ENCODE measurements around the gene GPR179.

DNA sequence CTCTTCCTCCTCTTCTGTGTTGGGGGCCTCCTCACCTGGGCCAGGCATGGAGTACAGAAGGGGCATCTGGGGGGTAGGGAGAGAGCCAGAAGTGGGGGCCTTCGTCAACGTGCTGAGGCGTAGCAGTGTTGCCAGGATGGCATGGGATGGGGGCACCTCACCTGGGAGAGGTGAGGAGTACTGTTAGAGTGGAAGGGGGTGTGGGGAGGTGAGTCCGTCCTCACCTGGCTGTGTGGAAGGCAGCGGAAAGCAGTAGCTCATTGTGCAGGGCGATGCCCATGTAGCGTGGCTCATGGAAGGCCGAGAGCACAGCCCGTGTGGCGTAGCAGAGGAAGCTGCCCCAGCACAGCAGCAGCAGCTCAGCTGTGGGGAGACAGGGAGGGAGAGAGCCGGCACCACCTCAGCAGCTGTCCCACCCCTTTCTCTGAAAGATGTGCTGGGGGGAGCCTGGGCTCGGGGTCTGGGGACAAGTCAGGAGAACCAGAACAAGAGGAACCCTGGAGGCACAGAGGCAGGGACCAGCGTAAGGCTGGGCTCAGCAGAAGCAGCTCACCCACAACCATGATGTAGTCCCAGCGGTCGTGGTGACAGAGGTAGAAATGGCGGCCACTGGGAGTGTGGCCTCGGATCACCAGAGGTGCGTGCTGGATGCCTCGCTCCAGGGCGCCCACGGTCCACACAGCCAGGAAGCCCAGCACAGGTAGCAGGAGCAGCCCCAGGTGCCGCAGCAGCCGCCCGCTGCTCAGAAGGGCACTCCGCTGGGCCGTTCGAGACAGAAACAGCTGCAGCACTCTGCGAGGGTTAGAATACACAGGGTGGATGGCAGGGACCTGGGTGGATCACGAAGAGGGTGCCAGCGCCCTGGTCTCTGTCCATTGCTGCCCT is 9.0 kb downstream of the GPR179 start:
- TF ChIP-seq, protein P1, sequence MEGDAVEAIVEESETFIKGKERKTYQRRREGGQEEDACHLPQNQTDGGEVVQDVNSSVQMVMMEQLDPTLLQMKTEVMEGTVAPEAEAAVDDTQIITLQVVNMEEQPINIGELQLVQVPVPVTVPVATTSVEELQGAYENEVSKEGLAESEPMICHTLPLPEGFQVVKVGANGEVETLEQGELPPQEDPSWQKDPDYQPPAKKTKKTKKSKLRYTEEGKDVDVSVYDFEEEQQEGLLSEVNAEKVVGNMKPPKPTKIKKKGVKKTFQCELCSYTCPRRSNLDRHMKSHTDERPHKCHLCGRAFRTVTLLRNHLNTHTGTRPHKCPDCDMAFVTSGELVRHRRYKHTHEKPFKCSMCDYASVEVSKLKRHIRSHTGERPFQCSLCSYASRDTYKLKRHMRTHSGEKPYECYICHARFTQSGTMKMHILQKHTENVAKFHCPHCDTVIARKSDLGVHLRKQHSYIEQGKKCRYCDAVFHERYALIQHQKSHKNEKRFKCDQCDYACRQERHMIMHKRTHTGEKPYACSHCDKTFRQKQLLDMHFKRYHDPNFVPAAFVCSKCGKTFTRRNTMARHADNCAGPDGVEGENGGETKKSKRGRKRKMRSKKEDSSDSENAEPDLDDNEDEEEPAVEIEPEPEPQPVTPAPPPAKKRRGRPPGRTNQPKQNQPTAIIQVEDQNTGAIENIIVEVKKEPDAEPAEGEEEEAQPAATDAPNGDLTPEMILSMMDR (IDR thresholded peaks at IDR 0.05) = no peak
- TF ChIP-seq POLR2A (IDR thresholded peaks at IDR 0.05) = no peak
